ENCODE measurements around the gene ZMYM4.

GRCh38 chr1:35408925-35409324 lies 140.4 kb downstream of the ZMYM4 start:
- no peak for TF ChIP-seq EP300 (conservative IDR thresholded peaks at IDR 0.05; ENCODE audit: poor library complexity, severe bottlenecking)
- no peak for TF ChIP-seq CTCF (IDR thresholded peaks at IDR 0.05; ENCODE audit: poor library complexity, severe bottlenecking)
- TF ChIP-seq SMC3 (conservative IDR thresholded peaks at IDR 0.05; ENCODE audit: poor library complexity), result no peak
- no peak for TF ChIP-seq REST (IDR thresholded peaks at IDR 0.05; ENCODE audit: borderline replicate concordance)
- no peak for TF ChIP-seq EZH2 (IDR thresholded peaks at IDR 0.05; ENCODE audit: borderline replicate concordance, insufficient read depth, low read length, poor library complexity, severe bottlenecking)
- TF ChIP-seq POLR2AphosphoS5 (IDR thresholded peaks at IDR 0.05), result no peak
- no peak for TF ChIP-seq TAF1 (IDR thresholded peaks at IDR 0.05; ENCODE audit: low read depth)
- TF ChIP-seq RAD21 (conservative IDR thresholded peaks at IDR 0.05), result no peak
- TF ChIP-seq MXI1 (conservative IDR thresholded peaks at IDR 0.05; ENCODE audit: poor library complexity, severe bottlenecking), result no peak

Measured in neural cell (in vitro differentiated cells).